Measurements from ENCODE around the gene TACC2. TPM values are rescaled to one million over a fixed set of nuclear protein-coding genes. Genes with fewer than 3 reads are reported as not detected.
A peak's percentile ranks its signal among the peaks of the same experiment; 100 is the strongest.

The TACC2 gene
- total RNA-seq, 1 donor from 2014 or later = 76.4 TPM

DNA sequence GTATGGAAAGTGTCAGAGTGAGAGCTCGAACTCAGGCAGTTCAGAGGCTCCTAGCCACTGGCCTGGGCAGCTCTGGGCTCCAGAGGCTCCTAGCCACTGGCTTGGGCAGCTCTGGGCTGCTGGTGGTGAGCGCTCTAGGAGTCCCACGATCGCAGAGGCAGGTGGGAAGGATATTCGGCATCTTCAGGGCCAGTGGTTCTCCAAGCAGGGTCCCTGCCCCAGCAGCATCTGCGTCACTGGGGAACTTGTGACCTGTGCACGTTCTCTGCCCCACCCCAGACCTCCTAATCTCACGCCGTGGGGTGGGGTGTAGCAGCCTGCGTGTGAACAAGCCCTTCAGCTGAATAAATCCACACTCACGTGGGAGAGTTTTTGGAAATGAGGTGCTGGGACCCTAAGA, 256.9 kb downstream of the TACC2 start:
- Histone ChIP-seq H3K27me3 (no peaks in the 10 kb centered on the region), H3K27ac (no peak overlapping the region), H3K4me3 (no peak overlapping the region), H3K4me1 (peaks cover 10% of the 10 kb centered on the region), H3K9me3 (no peaks in the 10 kb centered on the region), H3K36me3 (peaks cover 0 to 46% of the 10 kb centered on the region in 2 donors)
- intact Hi-C loops (cut with DNase I) = no loop called here
- TF ChIP-seq, protein P1, sequence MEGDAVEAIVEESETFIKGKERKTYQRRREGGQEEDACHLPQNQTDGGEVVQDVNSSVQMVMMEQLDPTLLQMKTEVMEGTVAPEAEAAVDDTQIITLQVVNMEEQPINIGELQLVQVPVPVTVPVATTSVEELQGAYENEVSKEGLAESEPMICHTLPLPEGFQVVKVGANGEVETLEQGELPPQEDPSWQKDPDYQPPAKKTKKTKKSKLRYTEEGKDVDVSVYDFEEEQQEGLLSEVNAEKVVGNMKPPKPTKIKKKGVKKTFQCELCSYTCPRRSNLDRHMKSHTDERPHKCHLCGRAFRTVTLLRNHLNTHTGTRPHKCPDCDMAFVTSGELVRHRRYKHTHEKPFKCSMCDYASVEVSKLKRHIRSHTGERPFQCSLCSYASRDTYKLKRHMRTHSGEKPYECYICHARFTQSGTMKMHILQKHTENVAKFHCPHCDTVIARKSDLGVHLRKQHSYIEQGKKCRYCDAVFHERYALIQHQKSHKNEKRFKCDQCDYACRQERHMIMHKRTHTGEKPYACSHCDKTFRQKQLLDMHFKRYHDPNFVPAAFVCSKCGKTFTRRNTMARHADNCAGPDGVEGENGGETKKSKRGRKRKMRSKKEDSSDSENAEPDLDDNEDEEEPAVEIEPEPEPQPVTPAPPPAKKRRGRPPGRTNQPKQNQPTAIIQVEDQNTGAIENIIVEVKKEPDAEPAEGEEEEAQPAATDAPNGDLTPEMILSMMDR (IDR thresholded peaks at IDR 0.05) = no peak
- TF ChIP-seq POLR2AphosphoS5 (IDR thresholded peaks at IDR 0.05; ENCODE audit: insufficient read depth in 1 of 2, low read depth in 1 of 2) (no peak), POLR2A (IDR thresholded peaks at IDR 0.05) (no peak)
- no peak for DNase-seq (ENCODE audit: extremely low spot score in 2 of 2)

DNA sequence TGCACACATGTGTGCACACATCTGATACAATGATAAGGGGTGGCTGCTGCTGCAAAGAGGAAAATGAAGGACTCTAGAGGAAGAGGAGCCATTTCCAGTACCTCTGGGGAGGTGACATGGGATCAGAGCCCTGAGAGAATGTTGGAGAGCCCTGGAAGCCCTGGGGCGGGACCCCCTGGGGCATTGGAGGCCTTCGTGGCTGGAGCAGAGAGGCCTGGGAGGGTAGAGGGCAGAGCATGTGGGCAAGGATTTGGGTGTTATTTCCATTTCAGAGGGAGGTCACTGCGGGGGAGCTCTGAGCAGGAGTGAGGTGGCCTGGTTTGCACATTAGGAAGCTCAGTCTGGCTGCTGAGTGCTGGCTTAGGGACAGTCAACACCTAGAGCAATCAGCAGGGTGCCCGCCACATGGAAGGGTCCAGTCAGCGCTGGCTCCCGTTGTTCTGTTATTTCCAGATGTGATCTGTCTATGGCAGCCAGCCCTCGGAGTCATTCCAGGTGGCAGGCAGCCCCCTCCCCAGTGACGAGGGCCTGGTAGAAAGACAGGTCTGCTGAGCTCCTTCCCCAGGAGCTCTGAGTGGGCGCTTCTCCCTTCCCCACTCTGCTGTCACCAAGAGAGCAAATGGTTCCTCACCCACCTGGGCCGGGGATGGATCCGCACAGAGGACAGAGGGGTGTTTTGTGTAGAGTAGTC, 258.0 kb downstream of the TACC2 start:
- peaks cover 0 to 38% of the 10 kb centered on the region in 2 donors for H3K36me3 ChIP-seq
- no peak for DNase-seq (ENCODE audit: extremely low spot score in 2 of 2)
- intact Hi-C loops (cut with DNase I) = no loop called here
- H3K4me3 ChIP-seq = no peak overlapping the region
- H3K4me1 ChIP-seq = peaks cover 10% of the 10 kb centered on the region
- no peak for TF ChIP-seq POLR2AphosphoS5 (IDR thresholded peaks at IDR 0.05; ENCODE audit: insufficient read depth in 1 of 2, low read depth in 1 of 2)
- TF ChIP-seq POLR2A (IDR thresholded peaks at IDR 0.05) = no peak
- TF ChIP-seq, protein P1 (IDR thresholded peaks at IDR 0.05) = no peak
- no peaks in the 10 kb centered on the region for H3K27me3 ChIP-seq
- H3K27ac ChIP-seq = no peak overlapping the region
- H3K9me3 ChIP-seq = no peaks in the 10 kb centered on the region

DNA sequence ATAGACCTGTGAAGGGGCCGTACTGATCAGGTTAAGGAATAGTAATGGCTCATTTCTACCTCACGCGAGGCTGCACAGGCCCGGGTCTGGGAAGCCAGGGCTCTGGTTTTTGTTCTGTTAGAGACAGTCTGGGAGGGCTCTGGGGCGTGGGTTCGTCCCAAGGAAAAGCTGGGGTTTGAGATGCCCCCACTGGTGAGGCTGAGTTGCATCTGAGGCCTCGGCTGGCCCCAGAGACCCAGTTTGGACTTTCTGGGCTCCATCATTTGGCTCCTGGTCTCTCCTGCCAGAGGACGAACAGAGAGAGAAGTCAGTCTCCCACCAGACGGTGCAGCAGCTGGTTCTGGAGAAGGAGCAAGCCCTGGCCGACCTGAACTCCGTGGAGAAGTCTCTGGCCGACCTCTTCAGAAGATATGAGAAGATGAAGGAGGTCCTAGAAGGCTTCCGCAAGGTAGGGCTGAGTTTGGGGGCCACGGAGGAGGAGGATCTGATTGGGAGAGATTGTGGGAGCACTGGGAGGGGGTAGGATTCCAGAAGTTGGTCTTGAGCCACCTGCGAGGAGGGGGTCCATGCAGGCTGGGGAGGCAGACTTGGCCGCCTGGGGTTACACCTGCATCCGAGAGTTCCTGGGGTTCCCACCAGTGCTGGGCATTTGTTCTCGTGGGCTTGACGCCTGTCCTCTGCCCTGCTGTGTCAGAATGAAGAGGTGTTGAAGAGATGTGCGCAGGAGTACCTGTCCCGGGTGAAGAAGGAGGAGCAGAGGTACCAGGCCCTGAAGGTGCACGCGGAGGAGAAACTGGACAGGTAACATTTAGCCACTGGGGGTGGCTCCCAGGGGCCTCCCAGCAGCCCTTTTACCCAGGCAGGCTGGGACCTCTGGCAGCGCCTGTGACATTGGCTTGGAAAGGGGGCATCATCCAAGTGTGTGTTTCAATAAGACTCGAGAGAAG, 259.7 kb downstream of the TACC2 start:
- Histone ChIP-seq H3K36me3 (peaks cover 0 to 33% of the 10 kb centered on the region in 2 donors), H3K9me3 (no peaks in the 10 kb centered on the region), H3K4me3 (no peak overlapping the region), H3K27me3 (no peaks in the 10 kb centered on the region), H3K4me1 (peaks cover 5% of the 10 kb centered on the region), H3K27ac (no peak overlapping the region)
- intact Hi-C loops (cut with DNase I) = no loop called here
- DNase-seq (ENCODE audit: extremely low spot score in 2 of 2) = peak in 1 of 2 donors; percentile 91
- TF ChIP-seq, protein P1 (IDR thresholded peaks at IDR 0.05) = no peak
- TF ChIP-seq POLR2A (IDR thresholded peaks at IDR 0.05) = no peak
- TF ChIP-seq POLR2AphosphoS5 (IDR thresholded peaks at IDR 0.05; ENCODE audit: insufficient read depth in 1 of 2, low read depth in 1 of 2) = no peak

DNA sequence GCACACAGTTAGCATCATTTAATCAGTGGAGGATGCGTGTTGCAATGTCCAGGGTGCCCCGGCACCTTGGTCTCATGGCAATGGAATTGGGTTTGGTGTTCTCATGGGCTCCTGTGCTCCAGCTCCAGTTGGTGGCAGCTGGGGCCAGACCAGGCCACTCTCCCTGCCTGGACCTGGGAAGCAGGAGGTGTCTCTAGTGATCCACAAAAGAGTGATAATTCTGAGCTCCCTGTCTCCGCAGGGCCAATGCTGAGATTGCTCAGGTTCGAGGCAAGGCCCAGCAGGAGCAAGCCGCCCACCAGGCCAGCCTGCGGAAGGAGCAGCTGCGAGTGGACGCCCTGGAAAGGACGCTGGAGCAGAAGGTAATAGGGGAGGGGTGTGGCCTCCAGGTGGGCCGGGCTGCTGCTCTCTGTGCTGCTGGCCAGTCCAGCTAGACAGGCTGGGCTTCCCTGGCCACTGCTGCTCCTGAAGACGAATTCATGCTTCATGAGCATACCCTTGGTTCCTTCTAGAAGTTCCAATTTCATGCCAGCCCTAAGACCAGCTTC, 260.4 kb downstream of the TACC2 start:
- H3K4me3 ChIP-seq = no peak overlapping the region
- intact Hi-C loops (cut with DNase I) = no loop called here
- H3K27me3 ChIP-seq = no peaks in the 10 kb centered on the region
- TF ChIP-seq, protein P1 (IDR thresholded peaks at IDR 0.05) = no peak
- TF ChIP-seq POLR2AphosphoS5 (IDR thresholded peaks at IDR 0.05; ENCODE audit: insufficient read depth in 1 of 2, low read depth in 1 of 2) = no peak
- no peak for TF ChIP-seq POLR2A (IDR thresholded peaks at IDR 0.05)
- no peaks in the 10 kb centered on the region for H3K9me3 ChIP-seq
- H3K4me1 ChIP-seq = peaks cover under 1% of the 10 kb centered on the region
- H3K36me3 ChIP-seq = peaks cover 0 to 31% of the 10 kb centered on the region in 2 donors
- no peak for DNase-seq (ENCODE audit: extremely low spot score in 2 of 2)
- no peak overlapping the region for H3K27ac ChIP-seq

All from vagina (tissue), 2 donors.